HFFc6 (cell line): Measurements from ENCODE around the gene RAB7A. TPM values are rescaled to one million over a fixed set of nuclear protein-coding genes. Genes with fewer than 3 reads are reported as not detected.

Source experiments
- DNase-seq: peaks from one replicate; pipeline ENCODE4 v3.0.0-alpha.2; 2018
- H3K27ac Mint-ChIP-seq: 2 replicates; pipeline ENCODE4 v1.8.0; 2020; ENCODE audit warnings: mild to moderate bottlenecking, mixed read lengths
- H3K27me3 Mint-ChIP-seq: 2 replicates; pipeline ENCODE4 v1.8.0; 2021; ENCODE audit warnings: mild to moderate bottlenecking, moderate library complexity, mixed read lengths; ENCODE audit not compliant: insufficient read depth
- H3K36me3 Mint-ChIP-seq: 2 replicates; pipeline ENCODE4 v1.8.0; 2021; ENCODE audit warnings: low read depth, mixed read lengths
- H3K4me1 Mint-ChIP-seq: 2 replicates; pipeline ENCODE4 v1.8.0; 2020; ENCODE audit warnings: low read depth, mixed read lengths
- H3K4me3 Mint-ChIP-seq: 2 replicates; pipeline ENCODE4 v1.8.0; 2020; ENCODE audit warnings: mild to moderate bottlenecking, moderate library complexity, mixed read lengths
- H3K9me3 Mint-ChIP-seq: 2 replicates; pipeline ENCODE4 v1.8.0; 2020; ENCODE audit warnings: mild to moderate bottlenecking, mixed read lengths
- total RNA-seq, 6 experiments: library from RNA; stranded (reverse); fragmentation: NEBNext Ultra II Directional; extraction: Animal tissue kit (Norgen Biotek cat#: 25700); gene quantifications; 2 replicates in 1 of 6; 3 replicates in 5 of 6; pipeline ENCODE4 v1.2.3, GENCODE V29; 2021
- TF ChIP-seq, protein P1 (sequence below): fragments of 200-600 bp; sonication (generic); IDR thresholded peaks from 2 replicates; pipeline ENCODE4 v1.5.0; 2021; ENCODE audit warnings: antibody characterized with exemption, mild to moderate bottlenecking

The RAB7A gene
- total RNA-seq, 6 experiments from 2014 or later, result 311 to 355 (median 323) TPM

DNA sequence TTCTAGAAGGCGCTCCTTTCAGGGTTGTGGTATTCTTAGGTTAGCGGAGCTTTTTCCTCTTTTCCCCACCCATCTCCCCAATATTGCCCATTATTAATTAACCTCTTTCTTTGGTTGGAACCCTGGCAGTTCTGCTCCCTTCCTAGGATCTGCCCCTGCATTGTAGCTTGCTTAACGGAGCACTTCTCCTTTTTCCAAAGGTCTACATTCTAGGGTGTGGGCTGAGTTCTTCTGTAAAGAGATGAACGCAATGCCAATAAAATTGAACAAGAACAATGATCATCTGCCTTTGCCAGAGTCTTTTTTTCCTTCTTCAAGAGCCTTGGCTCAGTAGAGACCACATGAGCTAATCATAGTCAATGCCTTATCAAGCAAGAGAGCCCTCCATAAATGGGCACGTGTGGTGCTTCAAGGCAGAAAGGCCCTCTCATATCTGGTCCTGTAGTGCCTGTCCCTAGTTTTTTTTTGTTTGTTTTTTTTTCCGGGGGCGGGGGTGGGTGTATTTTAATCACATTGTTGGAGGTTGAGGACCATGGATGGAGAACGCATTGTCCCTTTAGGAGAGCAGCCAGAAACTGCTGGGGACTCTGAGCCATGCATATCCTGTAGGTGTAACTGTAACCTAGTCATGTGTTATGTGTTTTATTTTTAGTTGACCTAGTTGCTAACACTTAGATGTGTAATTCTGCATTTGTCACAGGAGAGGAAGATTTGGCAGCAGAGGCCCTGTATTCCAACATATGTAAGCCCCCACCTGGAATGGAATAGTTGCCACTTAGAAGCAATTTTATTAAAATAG is 88.7 kb downstream of the RAB7A start:
- Mint-ChIP-seq H3K4me1 (no peaks in the 10 kb centered on the region), H3K36me3 (peaks cover 56% of the 10 kb centered on the region), H3K9me3 (no peaks in the 10 kb centered on the region), H3K27me3 (peaks cover 3% of the 10 kb centered on the region; the same call in 1 of the 2 replicates), H3K4me3 (no peak overlapping the region), H3K27ac (no peak overlapping the region)
- DNase-seq, result no peak
- TF ChIP-seq, protein P1, sequence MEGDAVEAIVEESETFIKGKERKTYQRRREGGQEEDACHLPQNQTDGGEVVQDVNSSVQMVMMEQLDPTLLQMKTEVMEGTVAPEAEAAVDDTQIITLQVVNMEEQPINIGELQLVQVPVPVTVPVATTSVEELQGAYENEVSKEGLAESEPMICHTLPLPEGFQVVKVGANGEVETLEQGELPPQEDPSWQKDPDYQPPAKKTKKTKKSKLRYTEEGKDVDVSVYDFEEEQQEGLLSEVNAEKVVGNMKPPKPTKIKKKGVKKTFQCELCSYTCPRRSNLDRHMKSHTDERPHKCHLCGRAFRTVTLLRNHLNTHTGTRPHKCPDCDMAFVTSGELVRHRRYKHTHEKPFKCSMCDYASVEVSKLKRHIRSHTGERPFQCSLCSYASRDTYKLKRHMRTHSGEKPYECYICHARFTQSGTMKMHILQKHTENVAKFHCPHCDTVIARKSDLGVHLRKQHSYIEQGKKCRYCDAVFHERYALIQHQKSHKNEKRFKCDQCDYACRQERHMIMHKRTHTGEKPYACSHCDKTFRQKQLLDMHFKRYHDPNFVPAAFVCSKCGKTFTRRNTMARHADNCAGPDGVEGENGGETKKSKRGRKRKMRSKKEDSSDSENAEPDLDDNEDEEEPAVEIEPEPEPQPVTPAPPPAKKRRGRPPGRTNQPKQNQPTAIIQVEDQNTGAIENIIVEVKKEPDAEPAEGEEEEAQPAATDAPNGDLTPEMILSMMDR, result no peak

- Mint-ChIP-seq H3K27ac (no peak overlapping the region), H3K4me3 (no peak overlapping the region), H3K27me3 (peaks cover 3% of the 10 kb centered on the region; the same call in 1 of the 2 replicates), H3K9me3 (no peaks in the 10 kb centered on the region), H3K4me1 (no peaks in the 10 kb centered on the region), H3K36me3 (peaks cover 52% of the 10 kb centered on the region)
- TF ChIP-seq, protein P1, result no peak
- no peak for DNase-seq
Measured at GRCh38 chr3:128815318-128816064, 89.5 kb downstream of the RAB7A start.

- peaks cover 3% of the 10 kb centered on the region for H3K27me3 Mint-ChIP-seq
- H3K36me3 Mint-ChIP-seq, result peaks cover 43% of the 10 kb centered on the region
- no peaks in the 10 kb centered on the region for H3K9me3 Mint-ChIP-seq
- H3K4me3 Mint-ChIP-seq, result no peak overlapping the region
- DNase-seq, result no peak
- TF ChIP-seq, protein P1, result no peak
- no peaks in the 10 kb centered on the region for H3K4me1 Mint-ChIP-seq
- H3K27ac Mint-ChIP-seq, result no peak overlapping the region
Measured at GRCh38 chr3:128818186-128818787, 92.3 kb downstream of the RAB7A start.

DNA sequence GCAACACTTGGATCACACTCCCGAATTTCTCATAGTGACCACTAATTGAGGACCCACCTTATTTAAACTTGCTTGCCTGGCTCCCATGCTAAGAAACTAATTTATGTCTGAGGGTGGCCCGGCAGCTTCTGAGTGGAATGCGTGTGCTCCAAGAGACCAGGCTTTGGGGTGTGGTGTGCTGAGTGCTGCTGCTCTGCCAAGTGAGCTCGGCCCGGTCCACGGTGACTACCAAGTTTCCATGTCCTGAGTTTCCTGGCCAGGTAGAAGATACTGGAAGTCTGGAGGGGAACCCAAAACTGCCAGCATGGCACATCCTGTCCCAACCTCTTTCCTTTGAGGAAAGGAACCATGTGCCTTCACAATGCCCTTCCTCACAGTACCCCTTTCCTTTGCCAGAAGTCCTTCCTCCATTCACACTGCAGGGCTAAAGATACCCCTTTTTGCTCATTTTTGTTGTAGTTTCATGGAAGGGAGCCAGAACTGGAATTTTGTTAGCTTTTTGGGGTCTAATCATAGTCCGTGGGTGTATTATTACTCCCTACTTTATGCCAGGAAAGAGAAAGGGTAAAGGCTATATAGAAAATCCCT is 94.4 kb downstream of the RAB7A start:
- H3K27ac Mint-ChIP-seq, result no peak overlapping the region

GRCh38 chr3:128823008-128823407 is 97.0 kb downstream of the RAB7A start:
- no peaks in the 10 kb centered on the region for H3K4me1 Mint-ChIP-seq
- H3K4me3 Mint-ChIP-seq, result no peak overlapping the region
- TF ChIP-seq, protein P1, result no peak
- no peak for DNase-seq
- H3K27ac Mint-ChIP-seq, result no peak overlapping the region
- peaks cover 15% of the 10 kb centered on the region for H3K36me3 Mint-ChIP-seq
- H3K9me3 Mint-ChIP-seq, result no peaks in the 10 kb centered on the region
- H3K27me3 Mint-ChIP-seq, result peaks cover 7% of the 10 kb centered on the region

More for the DNA sequence above, 94.4 kb downstream of the RAB7A start:
- H3K36me3 Mint-ChIP-seq, result peaks cover 28% of the 10 kb centered on the region
- DNase-seq, result no peak
- TF ChIP-seq, protein P1, result no peak
- no peaks in the 10 kb centered on the region for H3K9me3 Mint-ChIP-seq
- H3K4me3 Mint-ChIP-seq, result no peak overlapping the region
- peaks cover 3% of the 10 kb centered on the region for H3K27me3 Mint-ChIP-seq
- H3K4me1 Mint-ChIP-seq, result no peaks in the 10 kb centered on the region
